ENCODE measurements around the gene TIMP3.

TIMP3 gene

GRCh38 chr22:32849501-32849900, 48.0 kb downstream of the TIMP3 start:
- DNase-seq (ENCODE audit: extremely low read depth, low read depth): no peak
- TF ChIP-seq CTCF (IDR thresholded peaks at IDR 0.05; ENCODE audit: low read depth, low read length): no peak

- TF ChIP-seq CTCF (IDR thresholded peaks at IDR 0.05; ENCODE audit: low read depth, low read length): no peak
- DNase-seq (ENCODE audit: extremely low read depth, low read depth): no peak
Measured at GRCh38 chr22:32850157-32850556, 48.7 kb downstream of the TIMP3 start.

GRCh38 chr22:32850591-32851517, 49.3 kb downstream of the TIMP3 start:
- no peak for TF ChIP-seq CTCF (IDR thresholded peaks at IDR 0.05; ENCODE audit: low read depth, low read length)
- DNase-seq (ENCODE audit: extremely low read depth, low read depth): no peak

GRCh38 chr22:32852395-32853251, 51.1 kb downstream of the TIMP3 start:
- TF ChIP-seq CTCF (IDR thresholded peaks at IDR 0.05; ENCODE audit: low read depth, low read length): no peak
- no peak for DNase-seq (ENCODE audit: extremely low read depth, low read depth)

GRCh38 chr22:32853662-32854061, 52.2 kb downstream of the TIMP3 start:
- no peak for DNase-seq (ENCODE audit: extremely low read depth, low read depth)
- no peak for TF ChIP-seq CTCF (IDR thresholded peaks at IDR 0.05; ENCODE audit: low read depth, low read length)

- DNase-seq (ENCODE audit: extremely low read depth, low read depth): no peak
- TF ChIP-seq CTCF (IDR thresholded peaks at IDR 0.05; ENCODE audit: low read depth, low read length): no peak
Measured at GRCh38 chr22:32854351-32854804, 52.9 kb downstream of the TIMP3 start.
